ENCODE results near the gene ABHD17A. TPM values are rescaled to one million over a fixed set of nuclear protein-coding genes. Genes with fewer than 3 reads are reported as not detected.

The ABHD17A gene
- total and polyA plus RNA-seq, 2 of the 8 experiments (the other 6 are each of a cell fraction or from before 2014, with no cell fraction given) = 41.2 to 87.4 TPM

GRCh38 chr19:1905110-1905862, 20.0 kb upstream of the ABHD17A start, which contains the start of the genes ADAT3 and SCAMP4 (continued):
- TF ChIP-seq TAF7 (optimal IDR thresholded peaks at IDR 0.05; ENCODE audit: borderline replicate concordance, low read depth, low read length) (no peak), EZH2 (IDR thresholded peaks at IDR 0.05; ENCODE audit: low read depth, low read length, severe bottlenecking) (no peak), CBX5 (IDR thresholded peaks at IDR 0.05; ENCODE audit: low read depth, low read length) (no peak), BCL11A (IDR thresholded peaks at IDR 0.05; ENCODE audit: low read depth in 2 of 2, low read length in 2 of 2) (no peak), BRCA1 (IDR thresholded peaks at IDR 0.05; ENCODE audit: low read depth, low read length) (peak; percentile 79), SIRT6 (IDR thresholded peaks at IDR 0.05; ENCODE audit: low read length) (no peak), RFX5 (IDR thresholded peaks at IDR 0.05; ENCODE audit: borderline replicate concordance, low read depth, low read length) (no peak), KDM4A (IDR thresholded peaks at IDR 0.05; ENCODE audit: low read depth, low read length, severe bottlenecking) (no peak), ATF2 (IDR thresholded peaks at IDR 0.05; ENCODE audit: low read length) (no peak), NRF1 (IDR thresholded peaks at IDR 0.05; ENCODE audit: low read depth, low read length) (peak; percentile 54), SP2 (IDR thresholded peaks at IDR 0.05; ENCODE audit: low read length) (no peak), CTCF (IDR thresholded peaks at IDR 0.05; ENCODE audit: control extremely low read depth in 1 of 3, insufficient read depth in 1 of 3, low read depth in 1 of 3, low read length in 3 of 3) (no peak)
